Non-pigmented ciliary epithelial cell (primary cell): ENCODE measurements around the gene PIP5K1C.

Experiments
- DNase-seq: peaks from one replicate; pipeline ENCODE4 v3.0.0-alpha.2; 2010; ENCODE audit warnings: low read depth

The PIP5K1C gene

GRCh38 chr19:3700242-3701032 lies at the start of gene PIP5K1C:
PIP5K1C (minus strand) TSS chr19:3700468; CDS start chr19:3700390, 78 bp downstream.
- DNase-seq: no peak

GRCh38 chr19:3748965-3749364 lies 48.7 kb upstream of the PIP5K1C start:
- no peak for DNase-seq

- no peak for DNase-seq
These were observed 46.2 kb upstream of the PIP5K1C start for GRCh38 chr19:3746371-3747056.

GRCh38 chr19:3745363-3746045 lies 45.2 kb upstream of the PIP5K1C start:
- no peak for DNase-seq

- DNase-seq: no peak
These were observed 43.2 kb upstream of the PIP5K1C start for GRCh38 chr19:3743486-3743885.

GRCh38 chr19:3740431-3740830 lies 40.2 kb upstream of the PIP5K1C start:
- no peak for DNase-seq

- no peak for DNase-seq
These were observed 38.4 kb upstream of the PIP5K1C start for GRCh38 chr19:3738477-3739220.

- DNase-seq: no peak
These were observed 37.4 kb upstream of the PIP5K1C start for GRCh38 chr19:3737487-3738205.

- DNase-seq: no peak
These were observed 35.9 kb upstream of the PIP5K1C start for GRCh38 chr19:3736106-3736724.

- DNase-seq: no peak
These were observed 34.0 kb upstream of the PIP5K1C start for GRCh38 chr19:3734310-3734600.

- DNase-seq: no peak
These were observed 33.5 kb upstream of the PIP5K1C start for GRCh38 chr19:3733549-3734309.

- DNase-seq: no peak
These were observed 31.8 kb upstream of the PIP5K1C start for GRCh38 chr19:3732108-3732507.

GRCh38 chr19:3730457-3730958 lies 30.2 kb upstream of the PIP5K1C start:
- DNase-seq: no peak

- no peak for DNase-seq
These were observed 25.5 kb upstream of the PIP5K1C start for GRCh38 chr19:3725640-3726310.

- DNase-seq: no peak
These were observed 24.9 kb upstream of the PIP5K1C start for GRCh38 chr19:3725121-3725520.

- no peak for DNase-seq
These were observed 23.6 kb upstream of the PIP5K1C start for GRCh38 chr19:3723883-3724282.

- DNase-seq: no peak
These were observed 22.8 kb upstream of the PIP5K1C start for GRCh38 chr19:3723110-3723488.

GRCh38 chr19:3722443-3723109 lies 22.3 kb upstream of the PIP5K1C start:
- no peak for DNase-seq

- DNase-seq: no peak
These were observed 21.7 kb upstream of the PIP5K1C start for GRCh38 chr19:3721887-3722442.
